SK-N-SH (cell line): ENCODE data around the gene PHACTR3. TPM values are rescaled to one million over a fixed set of nuclear protein-coding genes. Genes with fewer than 3 reads are reported as not detected.

ENCODE experiments used
- CTCF ChIA-PET: fragments of 300-600, 350-600 bp; formaldehyde crosslinking; extraction: SDS; loops from one replicate; lab custom pipeline; 2021; lab: Yijun Ruan, JAX
- POLR2A ChIA-PET: fragments of 350-600 bp; sonication (Branson Sonifier 250); formaldehyde crosslinking; extraction: SDS; loops from one replicate; lab custom pipeline; 2020; ENCODE audit warnings: antibody characterized with exemption, inconsistent platforms; lab: Yijun Ruan, JAX
- DNase-seq: peaks from one replicate; pipeline ENCODE4 v3.0.0; 2012
- H2AFZ ChIP-seq: fragments of 200-600 bp; sonication (generic); 2 replicates; pipeline ENCODE4 v1.8.1; 2016; ENCODE audit warnings: antibody characterized with exemption, mild to moderate bottlenecking, low read depth
- H3F3A ChIP-seq: fragments of 200-600 bp; sonication (generic); replicated peaks from 2 replicates; pipeline ENCODE3; 2016; ENCODE audit warnings: antibody characterized with exemption, mild to moderate bottlenecking; ENCODE audit not compliant: insufficient read depth
- H3K27ac ChIP-seq, 2 experiments: fragments of 200-500 bp in 1 of 2; fragments of 200-600 bp in 1 of 2; sonication (Bioruptor generic) in 1 of 2; sonication (generic), shearing (Covaris generic) in 1 of 2; 2 replicates each; pipeline versions ENCODE4 v1.5.1 to v1.6.1; 2014 to 2016; ENCODE audit warnings: low read depth in 2 of 2, inconsistent platforms in 1 of 2, low read length in 1 of 2, mild to moderate bottlenecking in 1 of 2, mixed read lengths in 1 of 2
- H3K27me3 ChIP-seq: fragments of 200-600 bp; sonication (generic), shearing (Covaris generic); 2 replicates; pipeline ENCODE4 v1.6.1; 2016; ENCODE audit warnings: mixed run types; ENCODE audit not compliant: insufficient read depth
- H3K36me3 ChIP-seq, 2 experiments: fragments of 200-500 bp in 1 of 2; fragments of 200-600 bp in 1 of 2; sonication (Bioruptor generic) in 1 of 2; sonication (generic) in 1 of 2; replicated peaks in 1 of 2; 2 replicates each; pipeline versions ENCODE3 to v1.5.1; 2014 to 2016; ENCODE audit warnings: low read length in 1 of 2, mild to moderate bottlenecking in 1 of 2; ENCODE audit not compliant: insufficient read depth in 2 of 2, control insufficient read depth in 1 of 2
- H3K4me1 ChIP-seq, 2 experiments: fragments of 200-500 bp in 1 of 2; fragments of 200-600 bp in 1 of 2; sonication (Bioruptor generic) in 1 of 2; sonication (generic), shearing (Covaris generic) in 1 of 2; 2 replicates each; pipeline versions ENCODE4 v1.5.1 to v1.6.1; 2014 to 2016; ENCODE audit warnings: low read depth in 1 of 2, low read length in 1 of 2, mixed run types in 1 of 2; ENCODE audit not compliant: insufficient read depth in 2 of 2, control insufficient read depth in 1 of 2
- H3K4me2 ChIP-seq: fragments of 200-600 bp; sonication (generic), shearing (Covaris generic); 2 replicates; pipeline ENCODE4 v1.6.1; 2017; ENCODE audit warnings: mixed run types
- H3K4me3 ChIP-seq, 2 experiments: fragments of 200-500 bp in 1 of 2; fragments of 200-600 bp in 1 of 2; sonication (Bioruptor generic) in 1 of 2; sonication (generic), shearing (Covaris generic) in 1 of 2; 2 replicates each; pipeline versions ENCODE4 v1.5.1 to v1.8.1; 2014 to 2016; ENCODE audit warnings: low read depth in 2 of 2, inconsistent platforms in 1 of 2, low read length in 1 of 2, mild to moderate bottlenecking in 1 of 2, mixed read lengths in 1 of 2, moderate library complexity in 1 of 2
- H3K79me2 ChIP-seq: fragments of 200-600 bp; sonication (generic); 2 replicates; pipeline ENCODE4 v1.8.1; 2017; ENCODE audit warnings: mild to moderate bottlenecking; ENCODE audit not compliant: insufficient read depth
- H3K9ac ChIP-seq: fragments of 200-600 bp; sonication (generic); 2 replicates; pipeline ENCODE4 v1.6.1; 2017; ENCODE audit warnings: mixed run types
- H3K9me2 ChIP-seq: fragments of 200-600 bp; sonication (generic); 2 replicates; pipeline ENCODE4 v1.6.1; 2017; ENCODE audit warnings: mixed run types
- H3K9me3 ChIP-seq: fragments of 200-600 bp; sonication (generic); 2 replicates; pipeline ENCODE4 v1.6.1; 2017; ENCODE audit warnings: mixed run types, mild to moderate bottlenecking, moderate library complexity
- H4K20me1 ChIP-seq: fragments of 200-600 bp; sonication (generic); 2 replicates; pipeline ENCODE4 v1.6.1; 2017; ENCODE audit warnings: mild to moderate bottlenecking, mixed run types; ENCODE audit not compliant: insufficient read depth
- CHD2 ChIP-seq: fragments of 150-350 bp; IDR thresholded peaks from 2 replicates; pipeline ENCODE4 v1.6.1; 2018; ENCODE audit warnings: low read length; ENCODE audit not compliant: partially characterized antibody
- CTCF ChIP-seq: fragments of 200-600 bp; sonication (generic); IDR thresholded peaks from 2 replicates; pipeline ENCODE4 v1.6.1; 2017; ENCODE audit warnings: antibody characterized with exemption, mild to moderate bottlenecking, moderate library complexity
- EP300 ChIP-seq, 2 experiments: IDR thresholded peaks; 2 replicates each; pipeline versions ENCODE4 v1.4.0 to v1.6.1; 2012; ENCODE audit warnings: borderline replicate concordance in 1 of 2, low read depth in 1 of 2, low read length in 1 of 2
- FOSL2 ChIP-seq: IDR thresholded peaks from 2 replicates; pipeline ENCODE4 v1.4.0; 2012; ENCODE audit warnings: low read depth, mild to moderate bottlenecking, moderate library complexity, borderline replicate concordance
- FOXJ3 ChIP-seq: sonication (generic); formaldehyde crosslinking; IDR thresholded peaks from 2 replicates; pipeline ENCODE4 v1.5.1; 2020; ENCODE audit warnings: mild to moderate bottlenecking, missing genetic modification reagents
- GABPA ChIP-seq: IDR thresholded peaks from 2 replicates; pipeline ENCODE4 v1.4.0; 2012; ENCODE audit warnings: low read depth, mild to moderate bottlenecking
- GATA2 ChIP-seq: sonication (generic); formaldehyde crosslinking; IDR thresholded peaks from 2 replicates; pipeline ENCODE4 v1.5.0; 2020; ENCODE audit warnings: mild to moderate bottlenecking, missing genetic modification reagents
- IRF3 ChIP-seq: fragments of 150-350 bp; IDR thresholded peaks from 2 replicates; pipeline ENCODE4 v1.6.1; 2016; ENCODE audit warnings: mild to moderate bottlenecking, low read depth, low read length
- MAX ChIP-seq: IDR thresholded peaks from 2 replicates; pipeline ENCODE4 v1.4.0; 2012; ENCODE audit warnings: low read depth
- MEF2A ChIP-seq: IDR thresholded peaks from 2 replicates; pipeline ENCODE4 v1.4.0; 2012; ENCODE audit warnings: low read depth, borderline replicate concordance
- NFIC ChIP-seq: IDR thresholded peaks from 2 replicates; pipeline ENCODE4 v1.4.0; 2012; ENCODE audit warnings: borderline replicate concordance
- NRF1 ChIP-seq: IDR thresholded peaks from 2 replicates; pipeline ENCODE4 v1.6.1; 2012; ENCODE audit warnings: low read depth, mild to moderate bottlenecking, low read length
- RCOR1 ChIP-seq: fragments of 150-350 bp; IDR thresholded peaks from 2 replicates; pipeline ENCODE4 v1.6.1; 2017; ENCODE audit warnings: antibody characterized with exemption, low read length
- REST ChIP-seq: IDR thresholded peaks from 2 replicates; pipeline ENCODE4 v1.6.1; 2012; ENCODE audit warnings: mild to moderate bottlenecking, low read depth, low read length, moderate library complexity
- RFX5 ChIP-seq: IDR thresholded peaks from 2 replicates; pipeline ENCODE4 v1.6.1; 2012; ENCODE audit warnings: mild to moderate bottlenecking, improper control_type of control experiment, low read length
- RXRA ChIP-seq: IDR thresholded peaks from 2 replicates; pipeline ENCODE4 v1.4.0; 2012; ENCODE audit warnings: low read depth, mild to moderate bottlenecking, borderline replicate concordance
- SIN3A ChIP-seq: IDR thresholded peaks from 2 replicates; pipeline ENCODE4 v1.6.1; 2012; ENCODE audit warnings: low read depth, mild to moderate bottlenecking, low read length, moderate library complexity, borderline replicate concordance
- SMC3 ChIP-seq: IDR thresholded peaks from 2 replicates; pipeline ENCODE4 v1.6.1; 2012; ENCODE audit warnings: low read depth, low read length, improper control_type of control experiment
- TAF1 ChIP-seq: IDR thresholded peaks from 2 replicates; pipeline ENCODE4 v1.6.1; 2012; ENCODE audit warnings: low read depth, mild to moderate bottlenecking, low read length, moderate library complexity, borderline replicate concordance
- TCF12 ChIP-seq: IDR thresholded peaks from 2 replicates; pipeline ENCODE4 v1.4.0; 2012
- USF1 ChIP-seq: IDR thresholded peaks from 2 replicates; pipeline ENCODE4 v1.4.0; 2012; ENCODE audit warnings: low read depth, borderline replicate concordance
- WGBS: methylation state at CpG from one replicate; pipeline ENCODE4 v1.1.6; 2017; ENCODE audit warnings: low lambda C conversion rate; 5-methylcytosine and 5-hydroxymethylcytosine counted together
- polyA plus RNA-seq, 3 experiments: library from polyadenylated mRNA; depleted of rRNA; stranded (reverse); fragments of >200 nt; gene quantifications; 2 replicates each; pipeline ENCODE4 v1.2.3, GENCODE V29; 2012

Gene PHACTR3
- polyA plus RNA-seq, 1 of the 3 experiments (the other 2 are of a cell fraction), result 0.10 TPM

GRCh38 chr20:59733351-59733750 lies 129.0 kb downstream of the PHACTR3 start:
- no peak for DNase-seq
- Histone ChIP-seq H3K4me3 (no peak overlapping the region), H2AFZ (no peak overlapping the region), H3K27ac (no peak overlapping the region), H3K36me3 (no peaks in the 10 kb centered on the region), H3K4me1 (peaks cover 0 to 12% of the 10 kb centered on the region in 2 experiments; a peak in 2 of 4 replicates), H3K9me3 (no peaks in the 10 kb centered on the region), H3K27me3 (no peaks in the 10 kb centered on the region), H3K9ac (no peak overlapping the region), H3K79me2 (no peaks in the 10 kb centered on the region), H3K9me2 (no peaks in the 10 kb centered on the region), H4K20me1 (no peaks in the 10 kb centered on the region), H3F3A (no peaks in the 10 kb centered on the region), H3K4me2 (no peak overlapping the region)
- POLR2A ChIA-PET, result no interaction called here
- whole genome bisulfite sequencing, result 47% methylated on average over 3 of the region's 3 CpGs
- TF ChIP-seq RCOR1 (no peak), MEF2A (no peak), NRF1 (no peak), USF1 (no peak), SMC3 (no peak), FOSL2 (no peak), CTCF (no peak), TCF12 (no peak), TAF1 (no peak), FOXJ3 (CRISPR knock-in tag) (no peak), EP300 (IDR thresholded peaks at IDR 0.05; ENCODE audit: borderline replicate concordance in 1 of 2, low read depth in 1 of 2, low read length in 1 of 2) (no peak), MAX (no peak), GATA2 (CRISPR knock-in tag) (no peak), GABPA (no peak), CHD2 (no peak), SIN3A (no peak), NFIC (no peak)
- CTCF ChIA-PET, result interaction anchor here (0.9 to 3.3 kb wide), 3 partner anchors 135 to 173 kb away, joined by 3 to 15 read pairs (median 11); no protein-coding TSS in a partner anchor

- no peaks in the 10 kb centered on the region for H3K9me2 ChIP-seq
- no peak overlapping the region for H3K9ac ChIP-seq
- 12% methylated on average over 8 of the region's 8 CpGs for WGBS
- ChIA-PET POLR2A (no interaction called here), CTCF (interaction anchor here (1.2 to 2.2 kb wide), 4 partner anchors 16 to 175 kb away, joined by 4 to 11 read pairs (median 5); no protein-coding TSS in a partner anchor)
- no peak overlapping the region for H3K27ac ChIP-seq
- peaks cover 0 to 4% of the 10 kb centered on the region in 2 experiments; a peak in 2 of 4 replicates for H3K4me1 ChIP-seq
- H3K79me2 ChIP-seq, result no peaks in the 10 kb centered on the region
- H3K36me3 ChIP-seq, result no peaks in the 10 kb centered on the region
- no peak for DNase-seq
- no peaks in the 10 kb centered on the region for H4K20me1 ChIP-seq
- no peaks in the 10 kb centered on the region for H3K9me3 ChIP-seq
- no peak overlapping the region for H3K4me2 ChIP-seq
- no peak overlapping the region for H2AFZ ChIP-seq
- no peaks in the 10 kb centered on the region for H3K27me3 ChIP-seq
- no peak overlapping the region for H3K4me3 ChIP-seq
- no peaks in the 10 kb centered on the region for H3F3A ChIP-seq
- no peak for TF ChIP-seq IRF3
- TF ChIP-seq RXRA, result no peak
- TF ChIP-seq RFX5, result no peak
- TF ChIP-seq USF1, result no peak
- TF ChIP-seq REST, result no peak
- TF ChIP-seq RCOR1, result no peak
These were observed 131.1 kb downstream of the PHACTR3 start for GRCh38 chr20:59735486-59735885.
